Measurements from ENCODE around the gene TAPBP. TPM values are rescaled to one million over a fixed set of nuclear protein-coding genes. Genes with fewer than 3 reads are reported as not detected.

The TAPBP gene
- total RNA-seq, 1 donor from 2014 or later, result 415 TPM

GRCh38 chr6:33320315-33321181 is 6.7 kb upstream of the TAPBP start:
- intact Hi-C loops (cut with micrococcal nuclease), result no loop called here

GRCh38 chr6:33319939-33320314 is 6.0 kb upstream of the TAPBP start:
- intact Hi-C loops (cut with micrococcal nuclease), result no loop called here

- intact Hi-C loops (cut with micrococcal nuclease), result loop anchor here (1.0 kb wide), 1 partner anchor 47 kb away; the partner anchor contains the start of gene VPS52
Measured at GRCh38 chr6:33318426-33319073, 4.7 kb upstream of the TAPBP start.

- intact Hi-C loops (cut with micrococcal nuclease), result loop anchor here (1.0 to 2.0 kb wide), 4 partner anchors 26 to 473 kb away; partner anchors contain the start of genes PFDN6, PSMB8, VPS52 and WDR46
Measured at GRCh38 chr6:33317669-33318425, 4.0 kb upstream of the TAPBP start, which contains the start of gene ZBTB22. Gene ZBTB22, minus strand, starts transcription at chr6:33317744. Its CDS starts 828 bp downstream, at chr6:33316916.

DNA sequence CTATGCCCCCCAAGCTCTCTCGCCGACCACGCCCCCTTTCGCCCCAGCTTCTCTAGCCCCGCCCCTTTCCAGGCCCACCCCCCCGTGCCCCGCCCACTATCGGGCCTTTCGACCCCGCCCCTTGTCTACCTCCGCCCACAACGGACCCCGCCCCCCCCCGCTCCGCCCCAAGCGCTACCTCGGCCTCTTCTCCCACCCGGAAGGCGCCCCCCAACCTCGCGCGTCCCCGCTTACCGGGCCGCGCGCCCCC is 3.5 kb upstream of the TAPBP start:
- intact Hi-C loops (cut with micrococcal nuclease), result loop anchor here (1.0 to 2.0 kb wide), 3 partner anchors 27 to 473 kb away; partner anchors contain the start of genes PFDN6, PSMB8 and WDR46

DNA sequence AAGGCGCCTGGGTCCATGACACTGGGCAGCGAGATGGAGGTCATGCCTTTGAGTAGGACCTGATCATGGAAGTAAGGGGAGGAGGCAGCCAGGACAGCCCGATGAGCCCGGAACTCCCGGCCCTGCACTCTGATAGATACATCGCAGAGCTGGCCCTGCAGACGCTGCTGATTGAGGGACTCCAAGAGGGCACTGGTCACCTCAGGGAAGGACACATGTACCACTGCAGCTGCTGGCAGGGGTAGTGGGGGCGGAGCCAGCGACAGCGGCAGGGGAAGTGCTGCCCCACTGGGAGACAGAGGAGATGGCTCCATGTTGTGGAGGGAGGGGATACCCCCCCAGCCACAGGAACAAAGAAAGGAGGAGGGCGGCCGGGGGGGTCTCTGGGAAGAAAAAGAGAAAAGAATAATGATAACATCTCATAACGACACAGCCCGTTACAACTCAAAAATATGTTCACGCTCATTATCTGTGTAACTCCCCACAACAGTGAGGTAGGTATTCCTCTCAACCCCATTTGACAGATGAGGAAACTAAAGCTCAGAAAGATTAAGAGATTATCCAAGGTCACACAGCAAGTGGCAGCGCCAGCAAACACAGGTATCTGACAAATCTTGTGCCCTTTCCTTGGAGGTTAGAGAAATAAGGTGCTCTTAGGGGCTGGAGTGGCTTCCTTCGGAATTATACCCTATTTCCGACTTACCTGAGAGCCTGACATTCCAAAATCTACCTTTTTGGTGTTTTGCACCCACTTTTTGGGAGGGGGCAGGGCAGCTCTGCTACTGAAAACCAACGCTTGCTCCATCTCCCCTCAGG is 2.9 kb upstream of the TAPBP start:
- intact Hi-C loops (cut with micrococcal nuclease), result loop anchor here (1.0 to 2.0 kb wide), 3 partner anchors 27 to 472 kb away; partner anchors contain the start of genes PFDN6, PSMB8 and WDR46

DNA sequence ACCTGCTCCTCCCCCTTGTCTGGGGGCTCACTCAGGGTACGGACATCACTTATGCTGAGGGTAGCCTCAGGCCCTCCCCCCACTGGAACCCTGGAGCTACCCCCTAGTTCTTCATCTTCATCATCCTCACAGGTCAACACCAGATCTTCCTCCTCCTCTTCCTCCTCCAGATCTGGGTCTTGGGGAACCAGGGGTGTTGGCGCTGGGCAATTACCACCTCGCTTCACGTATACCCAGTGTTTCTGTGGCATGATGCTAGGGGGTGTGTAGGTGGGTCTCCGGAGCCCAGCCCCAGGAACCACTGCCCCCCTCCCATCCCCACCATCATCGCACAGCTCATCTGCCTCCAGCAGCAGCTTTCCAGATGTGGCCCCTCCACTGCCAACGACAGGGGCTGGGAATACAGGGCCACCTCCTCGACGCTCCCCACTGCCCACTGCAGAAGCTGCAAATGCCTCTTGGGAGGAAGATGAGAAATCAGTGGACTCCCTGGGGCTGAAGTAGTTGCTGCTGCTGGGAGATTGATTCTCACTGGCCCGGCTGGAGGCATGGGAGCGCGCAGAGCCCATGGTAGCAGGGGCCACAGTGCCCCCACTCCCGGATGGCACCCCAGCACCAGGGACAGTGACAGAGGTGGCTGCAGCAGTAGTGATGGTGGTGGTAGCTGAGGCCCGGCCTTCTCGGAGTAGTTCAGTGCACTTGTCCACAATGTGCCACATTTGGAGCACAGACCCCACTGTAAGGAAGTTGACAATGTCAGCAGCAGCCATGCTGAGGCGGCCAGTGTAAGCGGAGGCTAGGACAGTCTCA is 2.1 kb upstream of the TAPBP start:
- intact Hi-C loops (cut with micrococcal nuclease), result loop anchor here (2.0 kb wide), 2 partner anchors 343 to 471 kb away; partner anchors contain the start of gene PSMB8

DNA sequence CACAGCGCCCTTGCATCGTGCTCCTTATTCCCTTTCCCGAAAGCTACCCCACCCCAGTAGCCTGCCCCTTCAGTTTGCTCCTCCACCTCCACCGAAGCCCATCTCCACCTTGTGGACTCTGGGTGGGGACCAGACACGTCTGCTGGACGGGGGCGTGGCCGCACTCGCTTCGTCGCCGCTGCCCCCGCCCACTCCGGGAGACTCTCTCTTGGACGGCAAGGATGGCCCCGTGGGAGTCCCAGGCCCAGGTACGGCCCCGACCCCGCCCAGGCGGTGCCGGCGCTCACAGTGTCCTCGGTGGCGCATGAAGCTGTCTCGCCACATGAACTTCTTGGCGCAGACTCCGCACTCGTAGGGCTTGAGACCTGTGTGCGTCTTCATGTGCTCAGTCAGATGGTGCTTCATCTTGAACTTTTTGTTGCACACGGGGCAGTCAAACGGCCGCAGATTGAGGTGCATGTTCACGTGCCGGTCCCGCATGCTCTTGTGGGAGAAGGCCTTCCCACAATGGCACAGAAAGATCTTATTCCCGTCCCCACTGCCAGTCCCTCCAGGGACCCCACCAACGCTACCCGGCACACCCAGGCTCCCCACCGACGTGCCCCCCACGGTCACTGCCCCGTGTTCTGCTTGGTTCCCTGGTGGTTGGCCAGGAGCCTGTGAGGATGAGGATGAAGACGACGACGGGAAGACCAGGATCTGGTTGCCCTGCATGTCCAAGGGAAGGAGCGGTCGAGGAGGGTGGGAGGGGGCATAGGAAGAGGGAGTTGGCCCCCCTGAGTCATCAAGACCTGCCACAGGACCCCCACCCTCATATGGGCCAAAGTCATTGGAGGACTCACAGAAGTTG is 1.3 kb upstream of the TAPBP start:
- intact Hi-C loops (cut with micrococcal nuclease), result loop anchor here (1.0 to 2.0 kb wide), 8 partner anchors 8 to 461 kb away; partner anchors contain the start of genes CUTA, KIFC1 and PSMB9

- intact Hi-C loops (cut with micrococcal nuclease), result loop anchor here (1.0 to 2.0 kb wide), 8 partner anchors 9 to 460 kb away; partner anchors contain the start of genes CUTA, KIFC1 and PSMB9
Measured at GRCh38 chr6:33314515-33314942, 651 bp upstream of the TAPBP start.

DNA sequence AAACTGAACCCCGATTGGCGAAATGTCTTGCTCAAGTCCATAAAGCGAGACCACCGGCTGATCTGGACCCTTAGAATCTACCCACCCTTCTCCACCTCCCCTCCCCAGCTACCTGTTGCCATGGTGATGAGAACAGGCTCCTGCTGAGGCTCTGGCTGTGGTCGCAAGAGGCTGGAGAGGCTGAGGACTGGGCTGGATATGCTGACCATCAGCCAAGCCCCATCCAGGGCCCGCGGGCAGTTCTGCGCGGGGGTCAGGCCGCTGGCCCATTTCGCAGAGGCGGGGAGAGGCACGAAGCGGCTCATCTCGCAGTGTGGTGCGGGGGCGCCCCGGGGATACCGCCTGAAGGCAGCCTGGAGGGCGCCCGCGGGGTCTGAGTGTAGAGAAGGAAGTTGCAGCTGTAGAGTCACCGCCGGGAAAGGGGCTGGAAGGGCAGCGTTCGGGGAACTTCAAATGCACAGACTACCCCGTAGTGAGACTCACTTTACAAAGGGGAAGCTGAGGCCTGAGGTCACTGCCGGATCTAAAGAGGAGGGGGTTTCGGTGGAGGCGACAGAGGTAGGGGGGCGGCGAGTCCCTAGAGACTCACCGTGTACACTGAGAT is 671 bp downstream of the TAPBP start:
- intact Hi-C loops (cut with micrococcal nuclease), result loop anchor here (2.0 kb wide), 2 partner anchors 40 to 112 kb away; partner anchors contain the start of genes RPS18, RXRB and SLC39A7

GRCh38 chr6:33312361-33313104 is 1.3 kb downstream of the TAPBP start:
- intact Hi-C loops (cut with micrococcal nuclease), result loop anchor here (1.0 to 2.0 kb wide), 4 partner anchors 13 to 112 kb away; partner anchors contain the start of genes PFDN6, RPS18, RXRB and SLC39A7

GRCh38 chr6:33306356-33306755 is 7.5 kb downstream of the TAPBP start:
- intact Hi-C loops (cut with micrococcal nuclease), result no loop called here

DNA sequence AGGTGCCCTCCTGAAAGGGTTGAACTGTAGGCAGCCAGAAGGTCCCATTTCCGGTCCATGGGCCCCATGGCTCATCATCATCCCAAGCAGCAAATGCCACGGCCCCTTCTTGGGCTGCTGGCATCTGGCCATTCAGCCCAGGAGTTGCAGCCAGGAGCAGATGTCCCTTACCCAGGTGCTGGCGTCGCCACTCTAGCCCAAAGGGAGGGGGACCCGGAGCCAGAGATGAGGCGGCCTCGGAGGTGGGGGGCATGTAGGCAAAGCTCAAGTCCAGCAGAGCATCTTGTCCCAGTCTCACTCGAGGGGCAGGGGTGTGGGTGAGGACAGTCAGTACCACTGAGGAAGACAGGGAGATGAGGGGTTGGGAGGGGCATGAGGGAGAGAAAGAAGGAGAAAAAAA is 8.8 kb downstream of the TAPBP start:
- intact Hi-C loops (cut with micrococcal nuclease), result no loop called here

DNA sequence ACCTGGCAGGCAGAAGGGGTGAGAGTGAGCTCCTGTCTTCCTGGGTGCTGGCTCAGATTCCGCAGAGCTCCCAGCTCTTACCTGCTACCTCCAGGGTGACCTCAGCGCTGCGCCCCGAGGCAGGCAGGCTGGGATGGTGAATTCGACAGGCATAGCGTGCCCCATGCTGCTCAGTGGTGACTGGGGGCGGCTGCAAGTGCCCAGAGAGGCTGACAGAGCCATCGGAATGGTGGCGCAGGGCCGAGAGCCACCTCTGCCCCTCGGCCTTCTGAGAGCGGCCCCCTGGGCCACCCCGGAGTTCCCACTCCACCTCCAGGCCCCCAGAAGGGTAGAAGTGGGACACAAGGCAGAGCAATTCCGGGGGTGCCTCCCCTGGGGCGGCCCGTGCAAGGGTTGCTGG is 9.7 kb downstream of the TAPBP start:
- intact Hi-C loops (cut with micrococcal nuclease), result no loop called here

GRCh38 chr6:33301877-33302276 is 12.0 kb downstream of the TAPBP start:
- intact Hi-C loops (cut with micrococcal nuclease), result no loop called here

DNA sequence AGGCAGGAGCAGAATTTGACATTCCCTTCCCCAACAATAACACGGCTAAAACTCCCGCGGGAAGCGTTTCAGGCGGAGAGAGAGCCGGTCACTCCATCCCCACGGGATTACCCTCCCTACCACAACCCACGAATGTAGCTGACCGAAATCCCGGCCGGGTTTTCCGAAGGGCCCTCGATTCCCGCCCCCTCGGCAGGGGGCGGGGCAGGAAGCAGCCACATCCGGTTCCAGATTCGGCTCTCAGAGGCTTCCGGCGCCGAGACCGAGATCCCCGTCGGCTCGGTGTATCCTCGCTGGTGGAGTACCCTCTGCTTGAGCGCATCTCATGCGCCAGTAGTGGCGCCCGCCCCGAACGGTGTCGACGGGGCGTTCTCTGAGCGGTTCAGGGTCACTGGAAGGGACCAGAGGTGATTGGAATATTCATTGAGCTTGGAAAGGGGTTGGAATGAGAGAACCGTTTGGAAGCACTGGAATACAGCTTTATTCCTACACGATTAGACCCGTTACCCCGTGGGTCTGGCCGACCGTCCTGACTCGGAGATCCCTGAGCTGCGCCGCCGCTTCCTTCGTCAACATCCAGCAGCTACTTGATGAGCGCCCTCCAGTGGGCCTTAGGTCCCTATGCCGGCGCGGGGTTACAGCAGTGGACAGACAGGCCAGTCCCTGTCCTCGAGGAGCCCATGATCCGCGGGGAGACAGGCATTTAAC is 14.5 kb downstream of the TAPBP start:
- intact Hi-C loops (cut with micrococcal nuclease), result loop anchor here (1.0 to 2.0 kb wide), 8 partner anchors 10 to 99 kb away; partner anchors contain the start of genes B3GALT4, KIFC1, PFDN6 and RXRB
